Stimulated activated CD4-positive, alpha-beta T cell treated with anti-CD3 and anti-CD28 coated beads, Interleukin-4, amount 100 ng/mL, for 4 hours (primary cell): ENCODE results near the gene ABLIM3.

Experiments used
- DNase-seq, 2 experiments: peaks; one replicate each; pipeline ENCODE4 v3.0.0-alpha.2; 2020

Gene ABLIM3

DNA sequence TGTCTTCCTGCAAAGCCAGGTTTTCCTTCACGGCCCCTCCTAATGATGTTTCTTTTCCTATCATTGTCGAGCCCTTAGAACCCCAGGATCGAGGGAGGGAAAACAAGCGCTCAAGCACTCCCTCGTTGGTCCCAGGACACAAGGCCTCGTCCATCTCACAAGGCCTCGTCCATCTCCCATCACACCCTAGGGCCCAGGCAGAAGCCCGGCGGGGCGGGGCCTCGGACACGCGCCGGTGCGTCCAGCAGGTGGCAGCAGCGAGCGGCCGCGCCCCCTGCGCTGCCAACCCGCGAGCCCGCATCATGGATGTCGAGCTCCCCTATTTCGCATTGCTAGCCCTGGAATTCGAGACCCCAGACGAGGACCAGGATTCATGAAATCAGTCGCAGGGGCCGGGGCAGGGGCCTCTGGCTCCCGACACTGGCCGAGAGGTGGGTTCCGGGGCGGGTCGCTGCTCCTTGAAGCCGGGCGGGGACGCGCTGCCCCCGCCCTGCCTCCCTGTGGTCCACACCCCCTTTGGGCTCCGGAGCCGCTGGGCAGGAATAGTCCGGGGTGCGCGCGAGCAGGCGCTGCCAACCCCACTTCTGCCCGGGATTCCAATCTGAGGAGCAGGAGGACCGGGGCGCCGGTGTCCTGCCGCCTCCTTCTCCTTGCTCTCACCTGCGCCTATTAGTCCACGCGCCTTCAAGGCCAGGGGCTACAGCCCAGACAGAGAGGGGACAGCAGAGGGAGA, at the start of gene ABLIM3:
ABLIM3 (plus strand) TSS at position 270 of the 733 bp plus-strand sequence. CDS start 603 bp downstream, outside the sequence.
- peak; percentile 53 to 72 for DNase-seq

DNA sequence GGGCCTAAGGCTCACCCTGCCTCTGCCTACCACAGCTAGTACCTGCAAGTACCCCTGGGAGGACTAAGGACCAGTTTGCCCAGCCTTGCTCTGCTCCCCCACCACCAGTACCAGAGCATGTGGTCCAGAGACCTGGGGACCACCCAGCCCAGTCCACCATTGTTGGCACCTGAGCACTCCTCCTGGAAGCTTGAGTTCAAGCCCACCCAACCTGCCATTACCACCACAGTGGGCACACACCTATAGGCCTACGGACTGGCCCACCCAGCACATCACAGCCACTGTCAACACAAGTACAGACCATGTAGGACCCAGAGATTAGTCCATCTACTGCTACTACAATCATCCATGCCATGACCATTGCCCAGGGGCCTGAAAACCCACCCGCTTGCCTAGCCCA, 47.7 kb upstream of the ABLIM3 start:
- no peak for DNase-seq

DNA sequence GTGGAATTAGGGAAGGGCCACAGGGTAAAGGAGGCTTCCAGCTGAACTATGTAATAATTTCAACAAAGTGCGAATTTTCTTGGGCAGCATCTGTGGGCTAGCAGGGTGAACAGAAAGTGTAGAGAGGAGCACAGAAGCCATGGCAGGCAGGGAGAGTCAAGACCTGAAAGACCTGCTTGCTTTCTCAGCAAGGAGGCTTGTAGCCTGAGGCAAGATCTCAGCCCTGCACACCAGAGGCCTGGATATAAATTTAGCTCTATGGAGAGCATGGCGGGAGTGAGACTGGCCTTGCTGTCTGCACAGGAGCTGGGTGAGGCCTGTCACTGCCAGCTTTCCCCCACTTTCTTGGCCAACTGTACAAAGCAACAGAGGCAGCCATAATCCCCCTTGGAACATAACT, 46.3 kb upstream of the ABLIM3 start:
- no peak for DNase-seq

DNA sequence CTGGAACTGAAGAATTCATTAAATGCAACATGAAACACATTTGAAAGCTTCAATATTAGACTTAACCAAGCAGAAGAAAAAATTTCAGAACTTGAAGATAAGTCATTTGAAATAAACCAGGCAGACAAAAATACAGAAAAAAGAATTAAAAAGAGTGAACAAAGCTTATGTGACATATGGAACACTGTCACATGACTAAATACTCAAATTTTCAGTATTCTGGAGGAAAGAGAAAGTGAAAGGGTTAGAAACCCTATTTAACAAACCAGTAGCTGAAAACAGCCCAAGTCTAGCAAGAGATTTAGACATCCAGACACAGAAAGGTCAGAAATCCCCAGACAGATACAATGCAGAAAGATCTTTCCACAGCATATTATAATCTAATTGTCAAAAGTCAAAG, 41.4 kb upstream of the ABLIM3 start:
- no peak for DNase-seq

DNA sequence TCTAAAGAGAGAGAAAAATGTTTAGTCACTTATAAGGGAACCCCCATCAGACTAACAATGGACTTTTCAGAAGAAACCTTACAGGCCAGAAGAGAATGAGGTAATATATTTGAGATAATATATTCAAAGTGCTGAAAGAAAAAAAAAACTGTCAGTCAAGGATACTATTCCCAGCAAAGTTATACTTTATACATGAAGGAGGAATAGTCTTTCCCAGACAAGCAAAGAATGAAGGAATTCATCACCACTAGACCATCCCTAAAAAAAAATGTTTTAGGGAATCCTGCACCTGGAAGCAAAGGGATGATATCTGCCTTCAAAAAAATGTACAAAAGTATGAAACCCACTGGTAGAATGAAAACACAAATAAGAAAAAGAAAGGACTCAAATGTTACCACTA, 41.0 kb upstream of the ABLIM3 start:
- DNase-seq, result no peak

DNA sequence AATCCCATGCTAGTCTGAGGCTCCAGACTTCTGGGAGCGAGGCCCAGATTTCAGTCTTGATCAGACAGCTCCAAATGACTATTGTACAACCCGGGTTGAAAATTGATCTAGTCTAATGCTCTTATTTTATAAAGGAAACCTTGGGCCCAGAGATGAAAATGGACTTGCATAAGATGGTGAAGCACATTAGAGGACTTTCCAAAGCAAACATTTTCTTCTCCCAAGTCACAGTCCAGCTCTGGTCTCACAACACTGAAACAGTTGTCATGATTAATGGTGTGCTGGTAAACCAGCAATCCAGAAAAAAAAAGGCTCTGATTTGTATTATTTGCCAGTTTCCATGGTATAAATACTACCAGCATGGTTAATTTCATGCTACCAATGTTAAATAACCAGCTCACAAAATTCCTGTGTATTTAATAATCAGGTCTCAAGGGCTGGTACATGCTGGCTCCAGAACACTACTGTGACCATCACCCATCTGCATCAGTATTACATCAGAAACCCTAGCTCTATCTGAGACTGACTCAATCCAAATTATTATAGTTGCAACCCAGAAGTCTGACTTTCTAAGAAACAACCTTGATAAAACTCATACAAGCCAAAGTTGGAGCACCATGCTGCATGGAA, 32.5 kb upstream of the ABLIM3 start:
- no peak for DNase-seq

DNA sequence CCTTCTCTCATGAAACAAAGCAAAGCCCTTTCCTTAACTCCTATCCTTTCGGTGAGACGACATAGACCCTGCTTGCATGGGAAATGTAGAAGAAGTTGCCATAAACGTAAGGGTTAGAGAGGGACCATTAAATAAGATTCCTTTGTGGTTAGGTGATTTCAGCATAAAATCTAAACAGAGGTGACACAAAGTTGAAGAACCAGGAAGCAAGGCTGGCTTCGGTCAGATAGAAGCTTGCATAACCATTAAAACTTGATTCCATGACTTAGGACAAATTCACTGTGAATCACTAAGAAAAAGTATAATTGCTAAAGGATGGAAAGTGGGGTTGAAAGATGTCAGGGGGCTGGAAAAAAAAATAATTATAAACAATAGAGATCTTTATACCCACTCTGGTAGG, 30.9 kb upstream of the ABLIM3 start:
- DNase-seq, result no peak

DNA sequence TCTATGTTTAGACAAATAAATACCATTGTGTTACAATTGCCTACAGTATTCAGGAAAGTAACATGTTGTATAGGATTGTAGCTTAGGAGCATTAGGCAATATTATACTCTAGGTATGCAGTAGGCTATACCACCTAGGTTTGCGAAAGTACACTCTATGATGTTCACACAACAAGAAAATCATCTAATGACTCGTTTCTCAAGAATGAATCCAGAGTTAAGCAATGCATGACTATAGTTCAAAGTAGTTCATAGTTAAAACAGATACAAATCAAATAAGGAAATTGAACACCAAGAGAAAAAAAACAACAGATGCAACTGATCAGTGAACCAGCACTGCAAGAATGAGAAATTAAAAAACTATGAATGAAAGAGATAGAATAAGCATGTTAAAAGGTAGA, 27.6 kb upstream of the ABLIM3 start:
- DNase-seq, result no peak

GRCh38 chr5:149114403-149115312, 26.6 kb upstream of the ABLIM3 start:
- DNase-seq, result peak; percentile 14

GRCh38 chr5:149117970-149118369, 23.3 kb upstream of the ABLIM3 start:
- DNase-seq, result no peak

- no peak for DNase-seq
These were observed 22.8 kb upstream of the ABLIM3 start for GRCh38 chr5:149118463-149118862.

- no peak for DNase-seq
These were observed 20.1 kb upstream of the ABLIM3 start for GRCh38 chr5:149121145-149121544.

DNA sequence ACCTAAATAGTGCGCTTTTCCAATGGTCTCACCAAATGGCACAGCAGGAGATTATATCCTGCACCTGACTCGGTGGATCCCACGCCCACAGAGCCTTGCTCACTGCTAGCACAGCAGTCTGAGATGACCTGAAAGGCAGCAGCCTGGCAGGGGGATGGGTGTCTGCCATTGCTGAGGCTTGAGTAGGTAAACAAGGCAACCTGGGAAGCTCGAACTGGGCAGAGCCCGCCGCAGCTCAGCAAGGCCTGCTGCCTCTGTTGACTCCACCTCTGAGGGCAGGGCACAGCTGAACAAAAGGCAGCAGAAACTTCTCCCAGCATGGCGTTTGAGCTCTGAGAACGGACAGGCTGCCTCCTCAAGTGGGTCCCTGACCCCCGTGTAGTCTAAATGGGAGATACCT, 18.1 kb upstream of the ABLIM3 start:
- DNase-seq, result no peak

GRCh38 chr5:149125386-149125891, 15.9 kb upstream of the ABLIM3 start:
- no peak for DNase-seq

GRCh38 chr5:149126906-149127305, 14.4 kb upstream of the ABLIM3 start:
- DNase-seq, result no peak

DNA sequence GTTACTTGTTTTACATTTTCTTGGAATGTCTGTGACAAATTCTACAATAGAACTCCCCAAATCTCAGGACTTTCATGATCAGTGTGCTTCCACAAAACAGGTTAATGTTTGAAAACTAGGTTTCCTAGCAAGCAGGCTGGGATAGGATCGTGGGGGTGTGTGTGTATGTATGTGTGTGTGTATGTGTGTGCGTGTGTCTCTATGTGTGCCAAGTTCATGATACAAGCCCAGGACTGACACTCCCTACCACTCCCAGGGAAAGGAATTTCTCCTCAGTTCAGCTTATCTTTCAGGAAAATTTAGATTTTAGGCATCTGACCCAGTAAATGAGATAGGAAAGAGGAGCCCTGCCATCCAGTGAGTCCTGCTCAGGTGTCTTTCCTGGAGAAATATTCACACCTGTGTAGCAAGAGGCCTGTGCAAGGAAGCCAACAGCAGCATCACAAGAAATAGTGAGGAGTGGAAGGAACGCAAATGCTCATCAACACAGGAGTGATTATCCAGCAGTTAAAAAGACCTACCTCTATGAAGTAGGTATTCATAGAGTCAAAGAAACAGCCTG, 13.8 kb upstream of the ABLIM3 start:
- no peak for DNase-seq

DNA sequence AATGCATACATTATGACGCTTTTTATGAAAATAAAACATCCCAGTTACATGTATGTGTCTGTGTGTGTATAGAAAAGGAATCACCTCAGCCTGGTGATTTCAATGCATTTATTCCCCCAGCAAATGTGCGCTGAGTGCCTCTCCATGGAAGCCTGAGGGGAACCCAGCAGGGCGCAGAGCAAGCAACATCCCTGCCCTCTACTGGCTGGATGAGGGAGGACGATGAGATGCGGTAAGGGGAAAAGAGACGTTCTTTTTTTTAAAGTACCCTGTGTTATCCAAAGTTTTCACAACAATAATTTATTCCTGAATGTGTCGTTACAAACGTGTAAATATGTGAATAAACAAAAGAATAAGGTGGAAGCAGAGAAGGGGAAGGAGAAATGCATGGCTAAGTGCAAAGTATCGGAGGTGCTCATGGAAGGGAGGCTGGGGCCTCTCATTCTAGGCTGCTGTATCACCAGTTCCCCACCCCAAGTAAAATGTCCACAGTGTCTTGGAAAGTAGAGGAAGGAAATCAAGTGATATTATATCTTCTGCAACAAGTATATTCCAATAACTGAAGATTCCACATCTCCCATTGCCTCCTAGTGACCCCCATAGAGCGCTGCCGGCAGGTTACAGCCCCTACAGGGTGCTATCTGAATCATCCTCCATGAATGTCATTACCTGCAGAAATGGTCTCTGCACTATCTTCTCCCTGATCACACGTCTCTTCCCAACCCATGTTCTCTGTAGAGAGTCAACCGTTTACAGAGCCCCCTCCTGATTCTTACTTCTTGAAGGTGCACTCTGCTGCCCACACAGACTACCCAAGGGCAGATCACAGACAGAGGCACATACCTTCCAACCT, 13.0 kb upstream of the ABLIM3 start:
- DNase-seq, result no peak

GRCh38 chr5:149129181-149129580, 12.1 kb upstream of the ABLIM3 start:
- DNase-seq, result no peak

DNA sequence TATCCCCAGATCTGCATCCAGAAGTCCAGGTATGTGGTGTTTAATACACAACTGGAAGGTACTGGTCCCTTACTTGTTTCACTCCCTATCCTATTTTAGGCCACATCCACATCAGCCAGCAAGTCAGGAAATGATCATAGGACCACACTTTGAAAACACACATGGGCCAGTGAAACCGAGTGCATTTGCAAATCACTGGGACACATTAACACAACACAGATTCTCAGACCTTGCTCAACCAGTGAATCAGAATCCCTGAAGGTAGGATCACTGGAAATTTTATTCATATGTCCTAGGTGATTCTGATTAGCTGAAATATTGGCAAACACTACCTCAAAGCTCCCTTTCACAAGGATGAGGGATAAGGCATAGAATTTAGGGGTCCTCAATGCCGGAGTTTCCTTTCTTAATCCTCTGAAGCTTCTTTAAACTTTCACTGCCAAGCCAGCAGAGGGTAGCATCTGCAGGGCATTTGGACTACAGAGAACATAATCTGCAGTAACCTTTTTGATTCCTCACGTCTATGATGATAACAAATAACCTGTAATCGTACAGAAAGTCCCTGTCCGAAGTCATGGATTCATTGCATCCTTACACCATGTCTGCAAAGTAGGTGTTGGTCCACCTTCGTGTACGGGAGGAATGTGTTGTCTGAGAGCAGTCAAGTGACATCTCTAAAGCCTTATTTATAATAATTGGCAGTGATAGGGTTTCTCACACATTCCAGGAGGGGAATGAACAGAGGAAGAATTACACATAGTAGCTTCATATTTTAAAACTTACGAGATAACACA, 11.0 kb upstream of the ABLIM3 start:
- no peak for DNase-seq

DNA sequence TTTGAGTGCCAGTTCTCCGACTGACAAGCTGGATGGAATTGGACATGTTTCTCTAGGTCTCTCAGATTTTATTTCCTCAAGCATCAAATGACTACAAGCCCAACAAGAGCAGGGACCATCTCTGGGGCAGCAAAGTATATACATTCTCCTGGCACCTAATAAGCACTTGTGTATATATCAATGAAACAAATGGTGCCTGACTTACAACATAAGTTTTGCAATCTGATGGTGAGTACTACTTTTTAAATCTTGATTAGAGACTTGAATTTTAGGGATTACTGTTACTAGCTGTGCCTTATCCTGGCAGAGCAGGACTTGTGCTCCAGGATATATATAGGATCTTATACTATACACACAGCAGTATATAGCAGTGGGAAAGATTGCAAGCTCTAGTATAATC, 8.8 kb upstream of the ABLIM3 start:
- DNase-seq, result no peak
